D721Med (cell line): Measurements from ENCODE around the gene ZMYND19.
"Not testable (repeated sequence)": the region's sequence is repeated elsewhere in the genome, so short reads cannot be mapped to it uniquely, and the experiment has no call there.

Source experiments
- DNase-seq: peaks from one replicate; pipeline ENCODE4 v3.0.0; 2011; ENCODE audit warnings: low spot score; ENCODE audit not compliant: insufficient read length
- FAIRE-seq: peaks from 2 replicates; lab custom pipeline; 2011; peaks lifted over from hg19 to GRCh38; lab: Jason Lieb, UNC
- CTCF ChIP-seq: IDR thresholded peaks from 2 replicates; pipeline ENCODE4 v1.5.1; 2012; ENCODE audit warnings: mild to moderate bottlenecking, control low read depth; ENCODE audit not compliant: insufficient read depth; ENCODE audit errors: missing control alignments

ZMYND19 gene

DNA sequence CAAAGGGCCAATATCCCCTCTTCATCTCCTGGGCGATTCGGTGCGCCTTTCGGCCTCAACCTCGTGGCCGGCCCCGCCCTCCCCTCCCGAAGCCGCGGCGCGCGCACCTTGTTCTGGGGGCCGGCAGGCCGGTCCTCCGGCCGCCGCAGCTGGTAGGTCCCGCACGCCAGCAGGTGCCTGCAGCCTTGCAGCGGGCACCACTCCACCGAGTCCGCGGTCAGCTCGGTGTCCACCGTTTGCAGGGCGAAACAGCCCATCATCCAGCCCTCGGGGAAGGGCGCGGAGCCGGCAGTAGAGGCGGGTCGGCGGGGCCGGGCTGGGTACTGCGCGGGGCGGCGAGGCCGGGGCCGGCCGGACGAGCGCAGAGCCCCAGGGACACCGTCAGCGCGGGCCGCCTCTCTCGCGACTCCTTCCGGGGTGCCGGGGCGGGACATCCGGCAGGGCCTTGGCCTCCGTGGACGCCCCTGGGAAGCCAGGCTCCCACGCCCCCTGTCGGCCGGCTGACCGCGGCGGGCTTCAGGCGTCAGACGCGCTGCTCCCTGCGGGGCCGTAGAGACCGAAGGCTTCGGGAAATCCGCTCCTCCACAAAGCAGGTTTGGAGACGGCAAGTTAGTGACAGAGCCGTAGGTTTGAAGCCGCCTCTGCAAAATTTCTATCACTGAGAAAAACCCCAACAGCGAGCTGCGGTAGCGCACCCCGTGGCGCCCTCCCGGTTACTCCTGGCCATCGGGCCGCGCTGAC, 11.6 kb downstream of the ZMYND19 start, which contains the start of gene DPH7:
DPH7 (minus strand) TSS at position 408 of the 741 bp plus-strand sequence; CDS start at position 260, 148 bp downstream.
- FAIRE-seq (no peak), DNase-seq (peak; percentile 98)
- TF ChIP-seq CTCF = peak; percentile 78

DNA sequence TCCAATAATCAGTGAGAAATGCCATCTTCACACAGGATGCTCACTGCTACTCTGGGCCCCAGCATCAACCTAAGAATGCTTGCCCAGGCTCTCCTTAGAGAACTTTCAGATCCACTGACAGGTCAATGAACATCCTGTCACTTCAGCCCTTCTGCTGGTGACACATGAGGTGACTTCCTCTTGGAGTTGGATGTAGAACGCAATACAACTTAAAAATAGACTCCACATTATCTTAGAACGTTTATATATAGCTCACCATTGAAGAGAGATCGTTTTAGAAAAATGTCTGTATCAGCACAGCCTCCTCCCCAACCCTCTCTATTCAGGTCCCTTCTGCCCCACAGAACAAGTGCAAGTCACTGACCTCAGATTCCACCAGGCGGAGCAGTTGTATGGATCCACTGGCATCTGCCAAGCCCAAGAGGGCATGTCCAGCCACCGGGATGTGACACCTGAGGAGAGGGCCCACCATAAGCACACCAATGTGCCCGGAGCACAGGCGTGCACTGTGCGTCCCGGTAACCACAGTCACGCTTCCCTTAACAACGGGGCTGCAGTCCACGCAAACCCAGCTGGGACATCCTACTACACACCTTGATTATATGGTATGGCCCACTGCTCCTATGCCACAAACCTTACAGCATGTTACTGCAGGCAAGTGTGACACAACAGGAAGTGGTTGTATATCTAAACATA, 14.4 kb downstream of the ZMYND19 start:
- DNase-seq (no peak), FAIRE-seq (no peak)
- no peak for TF ChIP-seq CTCF

DNA sequence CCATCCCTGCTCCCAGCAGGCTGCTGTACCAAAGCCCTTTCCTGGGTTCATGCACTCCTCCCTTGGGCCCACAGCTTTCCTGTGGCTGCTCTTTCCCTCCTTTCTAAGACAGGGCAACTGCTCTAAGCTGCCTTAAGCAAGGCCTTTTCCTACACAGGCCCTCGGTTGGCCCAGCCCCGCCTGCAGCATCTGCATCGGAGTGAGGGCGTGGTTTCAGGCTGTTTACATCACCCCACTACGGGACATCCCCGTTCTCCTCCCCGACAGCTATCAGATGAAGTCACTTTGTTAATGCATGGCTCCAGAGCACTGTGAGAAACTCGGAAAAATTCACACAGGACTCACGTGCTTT, 15.0 kb downstream of the ZMYND19 start:
- no peak for DNase-seq
- FAIRE-seq = no peak

DNA sequence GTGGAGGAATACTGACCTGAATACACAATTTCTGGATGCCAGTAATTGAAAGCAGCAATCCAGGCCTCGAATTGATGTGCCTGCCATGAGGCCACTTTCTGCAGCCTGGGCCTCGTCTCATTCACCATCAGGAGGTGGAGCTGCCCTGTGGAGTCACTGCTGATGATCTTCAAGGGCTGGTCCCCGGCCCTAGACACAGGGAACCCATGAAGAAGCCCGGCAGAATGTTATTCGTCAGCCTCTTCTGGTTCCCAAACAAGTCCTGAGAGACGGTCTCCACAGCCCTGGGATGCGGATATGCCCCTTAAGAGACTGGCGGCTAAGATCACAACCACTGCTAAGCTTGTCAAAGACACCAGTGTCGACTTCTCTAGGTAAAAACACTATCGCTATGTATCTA, 16.1 kb downstream of the ZMYND19 start:
- no peak for DNase-seq
- TF ChIP-seq CTCF = no peak
- FAIRE-seq = no peak

More for the DNA sequence above, 15.0 kb downstream of the ZMYND19 start:
- no peak for TF ChIP-seq CTCF

DNA sequence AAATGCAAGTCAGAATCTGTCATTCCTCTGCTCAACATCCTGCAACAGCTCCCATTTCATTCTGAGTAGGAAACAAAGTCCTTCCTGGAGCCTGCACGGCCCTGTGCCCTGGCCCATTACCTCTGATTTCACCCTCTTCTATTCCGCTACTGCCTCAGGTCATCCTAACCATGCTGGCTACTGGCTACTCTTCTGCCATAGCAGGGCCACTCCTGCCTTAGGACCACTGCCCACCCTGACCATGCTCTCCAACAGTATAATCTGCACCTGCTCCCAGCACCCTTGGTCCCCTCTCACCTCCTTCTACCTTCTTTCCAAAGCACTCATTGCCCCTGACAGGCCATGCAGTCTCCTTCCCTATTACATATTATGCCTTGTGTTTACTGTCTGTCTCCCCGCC, 19.7 kb downstream of the ZMYND19 start:
- FAIRE-seq (no peak), DNase-seq (no peak)
- no peak for TF ChIP-seq CTCF

- DNase-seq (no peak), FAIRE-seq (no peak)
- no peak for TF ChIP-seq CTCF
Observed at GRCh38 chr9:137569609-137570203, 20.6 kb downstream of the ZMYND19 start.

- not testable (repeated sequence) for FAIRE-seq, DNase-seq
Observed at GRCh38 chr9:137568445-137568844, 21.9 kb downstream of the ZMYND19 start.
